ENCODE measurements around the gene CCDC88C. TPM values are rescaled to one million over a fixed set of nuclear protein-coding genes. Genes with fewer than 3 reads are reported as not detected.

The CCDC88C gene
- total RNA-seq, 1 experiment from 2014 or later: 19.7 TPM

DNA sequence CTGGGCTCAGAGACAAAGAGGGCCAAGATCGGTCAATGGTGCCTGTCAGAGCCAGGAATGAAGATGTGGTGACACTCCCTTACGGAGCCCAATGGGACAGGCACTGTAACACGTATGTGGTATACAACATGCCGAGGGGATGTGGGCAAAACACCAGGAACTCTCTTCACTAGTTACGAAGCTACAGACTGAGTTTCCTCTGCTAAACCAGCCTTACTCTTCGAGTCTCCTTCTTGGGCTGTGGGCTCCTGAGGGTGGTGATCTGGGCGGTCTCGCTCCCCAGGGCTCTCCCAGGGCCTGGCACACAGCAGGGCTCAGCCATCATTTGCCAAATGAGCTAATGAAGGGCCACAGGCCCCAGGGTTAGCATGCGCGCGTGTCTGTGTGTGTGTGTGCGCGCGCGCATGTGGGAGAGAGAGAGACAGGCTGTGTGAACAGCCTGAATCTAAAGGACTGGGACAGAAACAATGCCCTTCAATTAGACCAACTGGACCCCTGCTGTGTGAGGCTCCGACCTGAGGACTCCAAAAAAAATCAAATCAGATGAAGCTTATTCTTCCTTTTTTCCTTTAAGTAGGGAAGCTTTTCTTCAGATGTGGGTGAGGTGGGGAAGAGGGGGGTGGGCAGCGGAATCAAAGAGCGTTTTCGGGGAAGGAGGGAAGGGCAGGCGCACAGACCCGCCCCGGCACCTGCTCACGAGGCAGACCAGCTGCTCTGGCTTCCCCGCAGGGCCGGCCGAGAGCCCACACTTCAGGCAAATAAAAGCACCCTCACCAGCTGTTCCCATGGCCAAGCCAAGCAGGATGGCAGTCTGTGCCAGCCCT is 42.5 kb downstream of the CCDC88C start:
- H3K4me2 ChIP-seq (ENCODE audit: low read length): no peak overlapping the region
- H3K4me1 ChIP-seq (ENCODE audit: insufficient read depth, low read length): peaks cover 40% of the 10 kb centered on the region
- H3K79me2 ChIP-seq (ENCODE audit: low read length): peaks cover 39% of the 10 kb centered on the region
- POLR2A ChIA-PET (ENCODE audit: unreplicated experiment): no interaction called here
- no peak for TF ChIP-seq EZH2phosphoT487 (IDR thresholded peaks at IDR 0.05; ENCODE audit: borderline replicate concordance, low read length)
- no peak overlapping the region for H3K9ac ChIP-seq (ENCODE audit: low read length)
- BruUV-seq (replicated peaks): no TSS peak
- H3K27ac ChIP-seq (ENCODE audit: low read length): no peak overlapping the region
- H3K9me2 ChIP-seq (replicated peaks; ENCODE audit: low read length): no peaks in the 10 kb centered on the region
- H2AFZ ChIP-seq (ENCODE audit: low read length): no peak overlapping the region
- no peaks in the 10 kb centered on the region for H4K20me1 ChIP-seq (ENCODE audit: low read length)
- no peak overlapping the region for H3K4me3 ChIP-seq (ENCODE audit: low read length)
- intact Hi-C loops (cut with micrococcal nuclease): no loop called here
- ATAC-seq (no peak), DNase-seq (no peak)
- no peaks in the 10 kb centered on the region for H3F3A ChIP-seq (ENCODE audit: low read length, unreplicated experiment)
- no peaks in the 10 kb centered on the region for H3K27me3 ChIP-seq (ENCODE audit: low read length)
- no peaks in the 10 kb centered on the region for H3K36me3 ChIP-seq (ENCODE audit: low read depth, low read length)
- H3K9me3 ChIP-seq (ENCODE audit: low read length): no peaks in the 10 kb centered on the region
- CTCF ChIA-PET: no interaction called here

DNA sequence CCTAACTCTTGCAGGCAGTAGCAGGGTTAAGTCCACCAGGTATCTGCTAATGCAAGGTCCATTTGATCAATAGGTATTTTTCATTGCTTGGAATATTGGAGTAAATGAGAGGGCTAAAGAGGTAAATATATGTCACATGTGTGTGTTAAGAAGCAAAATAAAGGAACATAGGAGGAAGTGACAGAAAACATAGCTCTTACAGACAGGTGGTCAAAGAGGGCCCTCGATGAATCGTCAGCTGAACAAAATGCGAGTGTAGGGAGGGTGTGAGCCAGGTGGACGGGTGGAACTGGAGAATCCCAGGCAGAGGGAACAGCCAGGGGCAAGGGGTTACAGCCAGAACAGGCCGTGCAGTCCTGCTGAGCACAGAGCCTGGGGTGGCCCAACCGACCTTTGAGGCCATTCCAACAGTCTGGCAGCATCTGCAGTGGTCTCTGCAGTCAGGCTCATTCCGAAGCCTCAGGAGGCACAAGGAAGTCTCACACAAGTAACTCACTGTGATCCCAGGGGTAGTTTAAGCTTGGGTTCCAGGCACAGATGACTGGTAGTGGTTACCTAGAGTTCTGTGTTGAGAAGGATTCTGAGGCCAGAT is 43.2 kb downstream of the CCDC88C start:
- no peak overlapping the region for H3K4me2 ChIP-seq (ENCODE audit: low read length)
- CTCF ChIA-PET: no interaction called here

DNA sequence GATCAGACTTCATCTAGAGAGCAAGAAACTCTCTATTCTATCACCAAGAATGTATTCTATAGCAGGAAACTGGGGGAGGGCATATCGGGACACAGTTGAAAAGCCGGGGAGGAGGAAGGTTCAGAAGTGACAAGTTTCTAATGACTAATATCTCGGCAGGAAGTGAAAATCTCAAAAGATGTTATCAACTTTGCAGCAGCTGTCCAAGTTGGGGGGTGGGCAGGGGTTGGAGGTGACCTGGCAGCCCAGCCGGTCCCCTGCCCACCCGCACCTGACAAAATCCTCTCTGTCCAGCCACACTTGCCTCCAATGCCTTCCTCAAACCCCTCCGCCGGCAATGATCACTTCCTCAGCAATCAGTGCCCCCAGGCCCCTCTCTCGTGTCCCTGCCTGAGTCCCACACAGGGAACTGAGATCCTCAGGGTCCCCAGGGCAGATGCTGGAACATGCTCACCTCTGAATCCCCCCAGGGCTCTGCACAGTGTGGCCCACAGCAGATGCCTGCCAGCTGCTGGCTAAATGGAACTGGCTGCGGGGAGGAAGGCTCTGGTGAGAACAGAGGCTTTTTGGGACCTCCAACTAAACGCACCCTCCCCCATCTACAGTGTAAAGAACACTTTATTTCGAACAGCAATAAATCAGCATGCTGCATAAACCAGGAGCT is 43.9 kb downstream of the CCDC88C start:
- Histone ChIP-seq H3K27me3 (ENCODE audit: low read length) (no peaks in the 10 kb centered on the region), H3K9me2 (replicated peaks; ENCODE audit: low read length) (no peaks in the 10 kb centered on the region), H3K36me3 (ENCODE audit: low read depth, low read length) (no peaks in the 10 kb centered on the region), H3K79me2 (ENCODE audit: low read length) (peaks cover 33% of the 10 kb centered on the region), H4K20me1 (ENCODE audit: low read length) (no peaks in the 10 kb centered on the region), H3K4me3 (ENCODE audit: low read length) (no peak overlapping the region), H2AFZ (ENCODE audit: low read length) (no peak overlapping the region), H3K4me2 (ENCODE audit: low read length) (peak overlapping the region; percentile 37), H3F3A (ENCODE audit: low read length, unreplicated experiment) (no peaks in the 10 kb centered on the region), H3K9me3 (ENCODE audit: low read length) (no peaks in the 10 kb centered on the region), H3K27ac (ENCODE audit: low read length) (no peak overlapping the region), H3K4me1 (ENCODE audit: insufficient read depth, low read length) (peaks cover 33% of the 10 kb centered on the region), H3K9ac (ENCODE audit: low read length) (no peak overlapping the region)
- POLR2A ChIA-PET (ENCODE audit: unreplicated experiment): no interaction called here
- intact Hi-C loops (cut with micrococcal nuclease): no loop called here
- TF ChIP-seq, protein P1, sequence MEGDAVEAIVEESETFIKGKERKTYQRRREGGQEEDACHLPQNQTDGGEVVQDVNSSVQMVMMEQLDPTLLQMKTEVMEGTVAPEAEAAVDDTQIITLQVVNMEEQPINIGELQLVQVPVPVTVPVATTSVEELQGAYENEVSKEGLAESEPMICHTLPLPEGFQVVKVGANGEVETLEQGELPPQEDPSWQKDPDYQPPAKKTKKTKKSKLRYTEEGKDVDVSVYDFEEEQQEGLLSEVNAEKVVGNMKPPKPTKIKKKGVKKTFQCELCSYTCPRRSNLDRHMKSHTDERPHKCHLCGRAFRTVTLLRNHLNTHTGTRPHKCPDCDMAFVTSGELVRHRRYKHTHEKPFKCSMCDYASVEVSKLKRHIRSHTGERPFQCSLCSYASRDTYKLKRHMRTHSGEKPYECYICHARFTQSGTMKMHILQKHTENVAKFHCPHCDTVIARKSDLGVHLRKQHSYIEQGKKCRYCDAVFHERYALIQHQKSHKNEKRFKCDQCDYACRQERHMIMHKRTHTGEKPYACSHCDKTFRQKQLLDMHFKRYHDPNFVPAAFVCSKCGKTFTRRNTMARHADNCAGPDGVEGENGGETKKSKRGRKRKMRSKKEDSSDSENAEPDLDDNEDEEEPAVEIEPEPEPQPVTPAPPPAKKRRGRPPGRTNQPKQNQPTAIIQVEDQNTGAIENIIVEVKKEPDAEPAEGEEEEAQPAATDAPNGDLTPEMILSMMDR (conservative IDR thresholded peaks at IDR 0.05; ENCODE audit: low read depth, low read length): no peak
- TF ChIP-seq EZH2phosphoT487 (IDR thresholded peaks at IDR 0.05; ENCODE audit: borderline replicate concordance, low read length): no peak
- TF ChIP-seq EZH2 (IDR thresholded peaks at IDR 0.05; ENCODE audit: low read length, unreplicated experiment): no peak
- ATAC-seq (peak; percentile 44), DNase-seq (peak; percentile 38)
- no TSS peak for BruUV-seq (replicated peaks)
- CTCF ChIA-PET: no interaction called here

More for the DNA sequence above, 43.2 kb downstream of the CCDC88C start:
- ATAC-seq (no peak), DNase-seq (no peak)
- Histone ChIP-seq H3K79me2 (ENCODE audit: low read length) (peaks cover 33% of the 10 kb centered on the region), H3K36me3 (ENCODE audit: low read depth, low read length) (no peaks in the 10 kb centered on the region), H3F3A (ENCODE audit: low read length, unreplicated experiment) (no peaks in the 10 kb centered on the region), H3K9ac (ENCODE audit: low read length) (no peak overlapping the region), H3K27me3 (ENCODE audit: low read length) (no peaks in the 10 kb centered on the region), H3K9me2 (replicated peaks; ENCODE audit: low read length) (no peaks in the 10 kb centered on the region), H4K20me1 (ENCODE audit: low read length) (no peaks in the 10 kb centered on the region), H3K4me1 (ENCODE audit: insufficient read depth, low read length) (peaks cover 39% of the 10 kb centered on the region), H3K4me3 (ENCODE audit: low read length) (no peak overlapping the region), H3K9me3 (ENCODE audit: low read length) (no peaks in the 10 kb centered on the region), H2AFZ (ENCODE audit: low read length) (no peak overlapping the region), H3K27ac (ENCODE audit: low read length) (no peak overlapping the region)
- no peak for TF ChIP-seq EZH2 (IDR thresholded peaks at IDR 0.05; ENCODE audit: low read length, unreplicated experiment)
- TF ChIP-seq, protein P1 (conservative IDR thresholded peaks at IDR 0.05; ENCODE audit: low read depth, low read length): no peak
- TF ChIP-seq EZH2phosphoT487 (IDR thresholded peaks at IDR 0.05; ENCODE audit: borderline replicate concordance, low read length): no peak
- intact Hi-C loops (cut with micrococcal nuclease): no loop called here
- BruUV-seq (replicated peaks): no TSS peak
- POLR2A ChIA-PET (ENCODE audit: unreplicated experiment): no interaction called here

Measured in PC-3 (cell line).